Uterus (tissue), 4 donors: ENCODE results near the gene TSHZ1. TPM values are rescaled to one million over a fixed set of nuclear protein-coding genes. Genes with fewer than 3 reads are reported as not detected.
"Not testable (repeated sequence)": the region's sequence is repeated elsewhere in the genome, so short reads cannot be mapped to it uniquely, and the experiment has no call there.

Experiments
- DNase-seq, 2 donors: peaks; one replicate each; pipeline ENCODE4 v3.0.0-alpha.2; 2019 to 2020
- H3K27ac ChIP-seq, 2 donors: fragments of 200-600 bp; sonication (generic); 1 replicate in 1 of 2; 2 replicates in 1 of 2; pipeline ENCODE4 v1.5.1; 2016 to 2018
- H3K27me3 ChIP-seq, 2 donors: fragments of 200-600 bp; sonication (generic); one replicate each; pipeline ENCODE4 v1.5.1; 2018 to 2019; ENCODE audit warnings: control low read depth in 1 of 2
- H3K36me3 ChIP-seq, 2 donors: fragments of 200-600 bp; sonication (generic); one replicate each; pipeline ENCODE4 v1.5.1; 2019; ENCODE audit warnings: control low read depth in 1 of 2
- H3K4me1 ChIP-seq, 2 donors: fragments of 200-600 bp; sonication (generic); one replicate each; pipeline ENCODE4 v1.5.1; 2018 to 2019; ENCODE audit warnings: control low read depth in 1 of 2
- H3K4me3 ChIP-seq, 2 donors: fragments of 200-600 bp; sonication (generic); 1 replicate in 1 of 2; 2 replicates in 1 of 2; pipeline ENCODE4 v1.5.1; 2018 to 2019; ENCODE audit warnings: mild to moderate bottlenecking in 1 of 2
- H3K9me3 ChIP-seq, 2 donors: fragments of 200-600 bp; sonication (generic); one replicate each; pipeline ENCODE4 v1.5.1; 2019; ENCODE audit warnings: control low read depth in 1 of 2
- CTCF ChIP-seq, 4 experiments: fragments of 200-600 bp in 2 of 4; fragments of 450-650 bp in 2 of 4; sonication (generic) in 2 of 4; IDR thresholded peaks; one replicate each; pipeline ENCODE4 v1.5.1; 2016 to 2019; ENCODE audit warnings: antibody characterized with exemption in 4 of 4, mild to moderate bottlenecking in 2 of 4, moderate library complexity in 1 of 4
- POLR2A ChIP-seq, 2 donors: fragments of 450-650 bp; IDR thresholded peaks; one replicate each; pipeline ENCODE4 v1.6.1; 2016; ENCODE audit warnings: antibody characterized with exemption in 2 of 2, mild to moderate bottlenecking in 1 of 2, moderate library complexity in 1 of 2
- intact Hi-C: fragments of 100-400 bp; cut with DNase I; formaldehyde crosslinking; loops from one replicate; pipeline ENCODE4 v1.15.1; 2023; ENCODE audit warnings: low total_unique reads
- total RNA-seq, 4 donors: library from RNA; depleted of rRNA in 3 of 4; stranded (reverse); fragments of >200 nt in 3 of 4; gene quantifications; one replicate each; pipeline versions ENCODE4 v1.1.0 to v1.2.4, GENCODE V29; 2014 to 2023
- donor health status: DM: yes; HTN: yes; CAD: no.

Gene TSHZ1
- total RNA-seq, 4 donors from 2014 or later: 10.0 to 31.9 (median 21.4) TPM

- intact Hi-C loops: no loop called here
Measured at GRCh38 chr18:75179819-75180600, 30.6 kb upstream of the TSHZ1 start.

GRCh38 chr18:75183524-75183923, 27.1 kb upstream of the TSHZ1 start:
- Histone ChIP-seq H3K27ac (no peak overlapping the region), H3K4me3 (no peak overlapping the region), H3K36me3 (no peaks in the 10 kb centered on the region), H3K27me3 (no peaks in the 10 kb centered on the region), H3K4me1 (no peaks in the 10 kb centered on the region), H3K9me3 (no peaks in the 10 kb centered on the region)
- intact Hi-C loops: no loop called here
- TF ChIP-seq POLR2A (IDR thresholded peaks at IDR 0.05) (no peak), CTCF (IDR thresholded peaks at IDR 0.05) (no peak)
- no peak for DNase-seq

More at GRCh38 chr18:75179819-75180600, 30.6 kb upstream of the TSHZ1 start:
- H3K4me1 ChIP-seq: no peaks in the 10 kb centered on the region
- no peak for DNase-seq
- TF ChIP-seq CTCF (IDR thresholded peaks at IDR 0.05) (no peak), POLR2A (IDR thresholded peaks at IDR 0.05) (no peak)
- H3K4me3 ChIP-seq: no peak overlapping the region
- no peak overlapping the region for H3K27ac ChIP-seq
- no peaks in the 10 kb centered on the region for H3K27me3 ChIP-seq
- H3K36me3 ChIP-seq: no peaks in the 10 kb centered on the region
- H3K9me3 ChIP-seq: no peaks in the 10 kb centered on the region

- no peak for DNase-seq
- no peaks in the 10 kb centered on the region for H3K4me1 ChIP-seq
- no peak for TF ChIP-seq POLR2A (IDR thresholded peaks at IDR 0.05)
- TF ChIP-seq CTCF (IDR thresholded peaks at IDR 0.05): no peak
- no peak overlapping the region for H3K4me3 ChIP-seq
- intact Hi-C loops: no loop called here
- H3K27me3 ChIP-seq: no peaks in the 10 kb centered on the region
- H3K36me3 ChIP-seq: no peaks in the 10 kb centered on the region
- H3K9me3 ChIP-seq: no peaks in the 10 kb centered on the region
- H3K27ac ChIP-seq: no peak overlapping the region
Measured at GRCh38 chr18:75183973-75184493, 26.6 kb upstream of the TSHZ1 start.

- Histone ChIP-seq H3K27ac (no peak overlapping the region), H3K4me1 (no peaks in the 10 kb centered on the region), H3K9me3 (no peaks in the 10 kb centered on the region), H3K4me3 (no peak overlapping the region), H3K27me3 (no peaks in the 10 kb centered on the region), H3K36me3 (no peaks in the 10 kb centered on the region)
- TF ChIP-seq CTCF (IDR thresholded peaks at IDR 0.05) (no peak), POLR2A (IDR thresholded peaks at IDR 0.05) (no peak)
- DNase-seq: no peak
- intact Hi-C loops: no loop called here
Measured at GRCh38 chr18:75185460-75185859, 25.1 kb upstream of the TSHZ1 start.

GRCh38 chr18:75187702-75188101, 22.9 kb upstream of the TSHZ1 start:
- intact Hi-C loops, H3K4me1 ChIP-seq, H3K36me3 ChIP-seq, H3K9me3 ChIP-seq, H3K27ac ChIP-seq, H3K4me3 ChIP-seq, H3K27me3 ChIP-seq, DNase-seq: not testable (repeated sequence)
